HG03097 (cell line): ENCODE results near the gene CST4.
"Not testable (repeated sequence)": the region's sequence is repeated elsewhere in the genome, so short reads cannot be mapped to it uniquely, and the experiment has no call there.

ENCODE experiments used
- ATAC-seq: cut with Tn5 transposase; IDR thresholded peaks from one replicate; pipeline ENCODE4 v1.9.1; 2021; ENCODE audit not compliant: unreplicated experiment, low FRiP score

The CST4 gene

DNA sequence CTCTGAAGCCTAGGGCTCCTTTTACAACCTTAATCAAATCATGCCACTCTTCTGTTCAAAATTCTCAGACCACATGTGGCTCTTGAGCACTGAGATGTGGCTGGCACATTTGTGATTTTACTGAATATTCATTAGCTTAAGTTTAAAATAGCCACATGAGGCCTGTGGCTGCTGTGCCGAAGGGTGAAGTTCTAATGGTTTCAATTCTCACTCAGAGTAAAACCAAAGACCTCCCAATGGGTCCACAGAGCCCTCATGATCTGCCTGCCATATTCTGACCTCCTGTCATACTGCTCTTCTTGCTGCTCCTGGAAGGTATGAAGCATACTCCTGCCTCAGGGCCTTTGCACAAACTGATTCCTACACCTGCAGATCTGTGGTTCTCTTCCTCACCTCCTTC lies 43.3 kb downstream of the CST4 start:
- ATAC-seq: no peak

DNA sequence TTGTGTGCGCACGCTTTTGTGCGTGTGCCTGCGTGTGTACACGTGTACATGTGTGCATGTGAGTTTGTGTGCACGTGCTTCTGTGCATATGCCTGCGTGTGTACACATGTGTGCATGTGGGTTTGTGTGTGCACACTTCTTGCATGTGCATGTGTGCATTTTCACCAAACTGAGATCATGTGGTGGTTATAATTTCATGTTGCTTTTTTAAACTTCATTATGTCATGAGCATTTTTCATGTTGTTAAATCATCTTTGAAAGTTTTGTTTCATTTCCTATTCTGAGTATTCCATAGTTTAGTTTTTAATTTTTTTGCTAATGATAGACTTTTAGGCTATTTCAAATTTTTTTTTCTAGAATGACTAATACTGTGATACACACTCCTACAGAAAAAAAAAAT lies 44.7 kb downstream of the CST4 start:
- no peak for ATAC-seq

DNA sequence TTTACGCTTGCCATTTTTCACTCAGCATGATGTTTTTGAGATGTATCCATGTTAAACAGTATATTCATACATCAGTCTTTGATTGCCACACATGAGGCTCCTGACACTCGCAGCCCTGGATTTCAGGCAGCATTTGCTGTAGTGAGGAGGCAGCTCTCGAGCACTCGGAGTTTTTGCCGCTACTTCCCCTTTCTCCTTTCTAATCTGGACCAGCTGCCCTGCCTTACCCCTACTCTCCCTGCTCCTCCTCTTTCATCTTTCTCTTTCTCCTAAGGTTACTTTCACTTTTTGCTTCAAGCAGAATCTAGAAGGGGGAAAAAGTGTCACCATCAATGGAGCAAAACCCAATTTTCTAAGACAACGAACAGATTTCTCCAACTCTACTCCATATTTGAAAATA lies 45.2 kb downstream of the CST4 start:
- no peak for ATAC-seq

DNA sequence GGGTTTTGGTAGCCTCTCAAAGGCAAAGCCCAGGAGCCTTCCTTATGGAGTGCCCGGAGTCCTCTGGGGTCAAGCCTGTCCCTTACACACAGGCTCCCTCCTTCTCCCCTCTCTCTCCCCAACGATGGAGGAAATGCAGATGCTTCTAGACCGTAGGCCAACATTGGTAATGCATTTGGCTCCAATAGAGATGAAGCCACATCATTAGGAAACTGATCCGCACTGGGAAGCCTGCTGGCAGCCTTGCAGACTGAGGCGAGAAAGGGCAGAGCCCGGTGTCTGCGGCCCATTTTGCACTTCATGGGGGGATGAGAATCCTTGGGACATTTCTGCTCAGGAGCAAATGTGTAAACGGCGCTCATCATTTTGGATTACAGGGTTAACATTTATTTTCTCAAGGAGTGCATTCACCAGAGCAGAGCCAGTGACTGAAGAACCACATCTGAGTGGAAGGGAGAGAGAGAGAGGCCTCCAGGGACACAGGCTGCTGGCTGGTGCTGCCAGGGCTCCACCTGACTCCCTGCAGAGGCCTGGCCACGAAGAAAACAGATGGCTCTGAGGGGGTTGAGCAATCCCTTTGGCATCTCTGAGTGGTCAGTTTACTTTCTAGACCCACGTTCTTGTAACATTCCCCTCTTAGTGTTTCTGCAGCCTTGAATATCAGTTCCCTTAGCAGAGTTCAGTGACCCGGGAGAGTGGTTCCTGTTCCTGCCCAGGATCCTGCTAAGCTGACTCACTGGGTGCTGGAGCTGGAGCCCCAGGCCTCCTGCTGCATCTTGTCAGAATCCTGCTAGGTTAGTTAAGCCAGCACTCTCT lies 46.7 kb downstream of the CST4 start:
- ATAC-seq: no peak

DNA sequence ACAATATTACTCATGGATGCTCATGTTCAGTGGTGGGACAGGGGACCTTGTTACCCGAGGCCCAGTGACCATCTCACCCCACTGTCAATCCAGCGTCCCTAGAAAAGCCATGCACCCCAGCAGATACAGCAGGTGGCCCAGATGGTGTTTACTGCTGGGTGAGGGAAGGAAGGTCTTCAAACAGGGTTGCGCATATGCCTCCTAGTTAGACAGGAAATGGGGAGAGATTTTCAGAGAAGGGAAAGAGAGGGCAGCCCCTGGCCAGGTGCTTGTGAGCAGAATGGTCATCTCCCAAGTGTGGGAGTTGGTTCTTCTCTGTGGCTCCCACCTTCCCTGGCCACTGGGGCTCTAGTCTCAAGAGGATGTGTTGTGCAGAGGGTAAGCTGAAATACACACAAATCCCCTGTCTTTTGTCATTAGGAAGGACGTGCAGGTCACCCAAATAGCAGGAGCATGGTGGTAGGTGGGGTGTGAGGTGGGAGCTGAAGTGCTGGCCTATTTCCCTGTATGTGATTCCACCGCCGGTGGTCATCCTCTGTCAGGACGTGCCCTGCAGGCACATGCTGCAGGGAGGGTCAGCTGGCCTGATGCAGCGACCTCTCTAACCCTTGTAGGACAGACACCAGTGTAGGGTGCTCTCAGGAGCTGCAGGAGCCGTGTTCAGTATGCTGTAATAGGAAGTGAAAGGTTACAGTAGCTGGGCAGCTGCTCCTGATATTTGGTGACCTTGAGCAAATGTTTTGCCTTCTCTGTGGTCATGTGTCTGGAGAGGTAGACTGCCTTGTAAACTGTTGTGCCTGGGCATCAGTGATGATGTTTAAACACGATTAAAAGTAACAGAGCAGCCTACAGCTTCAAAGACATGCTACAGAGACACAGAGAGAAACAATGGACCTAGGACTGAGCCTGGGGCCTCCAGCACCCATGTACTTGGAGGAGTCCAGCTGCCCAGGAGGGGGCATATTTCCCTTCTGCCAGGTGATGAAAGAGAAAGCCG lies 47.9 kb downstream of the CST4 start:
- no peak for ATAC-seq

DNA sequence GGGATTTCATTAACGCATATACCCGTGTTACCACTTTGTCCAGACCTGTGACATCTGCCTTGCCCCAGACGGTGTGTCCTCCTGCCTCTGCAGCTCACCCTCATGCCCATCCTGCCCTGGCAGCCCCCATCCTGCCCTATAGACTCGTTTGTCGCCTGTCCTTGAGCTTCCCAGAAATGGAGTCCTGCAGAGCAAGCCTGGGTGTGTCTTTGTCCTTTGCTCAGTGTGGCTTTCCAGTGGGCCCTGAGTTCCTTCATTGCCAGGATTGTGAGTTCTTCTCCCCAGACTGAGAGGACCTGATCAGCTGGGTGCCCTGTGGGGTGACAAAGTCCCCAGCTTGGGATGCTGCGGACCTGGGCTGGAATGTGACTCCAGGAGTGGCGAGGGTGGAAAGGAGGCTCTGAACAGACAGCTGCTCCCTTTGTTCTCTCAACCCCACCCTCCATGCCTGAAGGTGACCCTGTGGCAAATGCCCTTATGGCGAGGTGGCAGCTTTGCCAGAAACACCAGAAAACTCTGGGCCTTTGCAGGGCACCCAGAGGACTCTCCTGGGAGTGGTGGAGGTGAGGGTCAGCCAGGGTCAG lies 48.7 kb downstream of the CST4 start:
- no peak for ATAC-seq

DNA sequence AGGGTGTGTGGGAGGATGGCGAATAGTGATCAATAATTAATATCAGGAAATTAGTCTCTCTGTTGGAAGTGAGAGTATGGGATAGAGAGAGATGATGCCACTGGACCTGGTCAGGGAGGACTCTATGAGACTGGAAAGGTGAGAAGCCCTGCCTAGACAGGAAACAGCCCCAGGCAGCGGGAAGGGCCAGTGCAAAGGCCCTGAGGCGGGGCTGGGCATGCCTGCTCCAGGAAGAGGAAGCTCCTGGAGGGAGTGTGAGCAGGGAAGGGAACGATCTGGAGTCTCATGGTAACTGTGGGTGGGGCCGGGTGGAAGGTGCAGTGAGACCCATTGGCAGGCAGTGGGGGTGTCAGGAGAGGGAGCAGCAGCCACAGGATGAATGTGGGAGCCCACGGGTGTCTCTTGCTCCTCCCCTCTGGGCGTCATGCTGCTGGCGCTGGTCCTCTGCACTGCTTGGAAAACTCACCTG lies 49.3 kb downstream of the CST4 start:
- ATAC-seq: no peak

DNA sequence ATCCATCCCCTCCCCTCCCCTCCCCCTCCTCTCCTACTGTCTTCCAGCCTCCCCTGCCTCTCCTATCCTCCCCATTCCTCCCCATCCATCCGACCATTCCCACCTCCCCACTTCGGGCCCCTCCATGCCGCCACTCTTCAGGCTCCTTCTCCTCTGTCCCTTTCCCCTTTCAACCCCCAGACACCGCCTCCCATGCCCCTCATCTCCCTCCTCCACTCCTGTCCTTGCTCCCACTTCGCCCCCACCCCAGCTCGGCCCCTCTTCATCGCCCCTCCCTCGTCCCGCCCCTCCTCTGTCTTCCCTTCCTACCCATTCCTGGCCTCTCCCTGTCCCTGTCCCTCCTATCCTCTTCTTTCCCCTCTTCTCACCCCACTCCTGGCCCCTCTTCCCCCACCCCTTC lies 50.5 kb downstream of the CST4 start:
- ATAC-seq: no peak

DNA sequence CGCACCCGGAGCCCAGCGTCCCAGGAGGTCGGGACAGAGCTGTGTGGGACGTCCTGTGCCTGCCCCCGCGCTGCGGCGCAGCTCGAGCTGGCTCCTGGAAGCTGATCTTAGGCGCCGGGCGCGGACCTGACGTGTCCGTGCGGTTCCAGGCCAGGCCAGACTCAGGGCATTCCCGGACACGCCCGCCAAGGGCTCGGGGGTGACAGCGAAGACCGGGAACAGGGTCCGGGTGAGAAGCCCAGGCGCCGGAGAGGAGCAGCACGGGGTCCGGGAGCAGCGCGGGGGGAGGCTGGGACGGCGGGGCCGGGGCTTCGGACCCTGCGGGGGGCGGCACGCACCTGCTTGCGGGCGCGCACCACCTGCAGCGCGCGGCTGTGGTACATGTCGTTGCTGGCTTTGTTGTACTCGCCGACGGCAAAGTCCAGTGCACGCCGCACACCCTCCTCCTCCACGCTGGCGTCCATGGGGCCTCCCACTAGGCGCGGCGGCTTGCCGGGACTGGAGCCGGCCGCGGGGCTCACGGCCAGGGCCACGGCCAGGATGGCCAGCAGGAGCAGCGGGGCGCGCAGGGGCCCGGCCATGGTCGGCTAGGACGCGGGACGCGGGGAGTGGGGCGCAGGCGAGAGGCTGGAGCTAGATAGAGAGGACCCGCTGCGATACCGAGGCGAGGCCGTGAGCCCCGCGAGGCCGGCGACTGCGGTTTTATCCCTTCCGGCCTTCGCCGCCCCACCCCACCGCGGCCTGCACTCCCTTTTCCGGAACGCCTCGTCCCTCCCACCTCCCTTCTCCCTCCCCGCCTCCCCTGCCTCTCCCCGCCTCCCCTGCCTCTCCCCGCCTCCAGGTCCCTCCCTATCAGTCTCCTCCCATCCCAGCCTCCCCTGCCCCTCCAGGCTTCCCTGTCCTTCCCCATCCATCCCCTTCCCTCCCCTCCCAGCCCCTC lies 51.3 kb downstream of the CST4 start, which contains the start of gene CST3:
Gene CST3 (minus strand): TSS at position 674 of the 940 bp plus-strand sequence. CDS start 93 bp downstream, at position 581.
- peak; percentile 53 for ATAC-seq

DNA sequence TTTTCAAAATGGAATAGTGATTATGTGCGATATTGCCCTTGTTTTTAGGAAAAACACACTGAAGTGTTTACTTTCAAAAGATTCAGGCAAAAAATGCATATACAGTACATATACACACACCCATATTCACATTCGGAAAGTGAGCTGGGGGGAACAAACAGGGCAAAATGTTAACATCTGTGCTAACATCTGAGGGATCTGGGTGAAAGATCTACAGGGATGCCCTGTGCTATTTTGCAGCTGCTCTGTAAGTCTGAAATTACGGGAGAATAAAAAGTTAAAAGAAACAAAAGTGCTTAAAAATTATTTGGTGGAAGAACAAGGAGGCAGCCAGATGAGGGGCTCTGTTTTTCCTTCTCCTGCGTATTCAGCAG lies 51.9 kb downstream of the CST4 start:
- ATAC-seq: no peak

DNA sequence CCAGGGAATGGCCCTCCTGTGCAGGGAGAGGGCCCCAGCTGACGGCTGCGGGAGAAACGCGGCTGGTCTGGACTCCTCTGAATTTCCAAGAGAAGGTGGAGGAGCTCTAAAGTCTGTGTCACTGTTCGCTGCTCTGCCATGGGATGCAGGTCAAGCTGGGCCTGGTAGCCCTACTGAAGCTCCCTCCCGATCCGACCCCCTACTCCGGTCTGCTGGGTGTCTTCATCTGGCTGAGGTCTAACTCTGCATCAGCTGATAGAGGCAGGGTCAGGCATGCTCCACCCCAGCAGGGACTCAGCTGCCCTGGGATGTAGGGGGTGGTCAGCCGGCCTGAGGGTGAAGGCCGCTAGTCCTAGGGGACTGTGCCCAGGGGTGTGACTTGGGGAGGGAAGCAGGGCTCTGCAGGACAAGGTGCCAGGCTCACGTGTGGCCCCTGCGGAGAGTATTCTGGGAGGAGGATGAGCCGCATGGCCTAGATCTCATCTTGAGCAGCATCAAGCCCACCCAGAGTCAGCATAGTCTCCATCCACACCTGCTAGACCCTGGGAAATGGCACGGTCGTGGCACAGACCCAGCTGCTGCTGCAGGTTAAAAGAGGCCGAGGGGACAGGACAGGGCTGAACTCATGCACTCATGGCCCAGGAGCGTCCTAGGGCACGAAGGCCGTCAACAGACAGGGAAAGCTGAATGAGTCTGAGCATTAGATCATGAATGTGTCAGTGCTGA lies 52.5 kb downstream of the CST4 start:
- ATAC-seq: no peak

DNA sequence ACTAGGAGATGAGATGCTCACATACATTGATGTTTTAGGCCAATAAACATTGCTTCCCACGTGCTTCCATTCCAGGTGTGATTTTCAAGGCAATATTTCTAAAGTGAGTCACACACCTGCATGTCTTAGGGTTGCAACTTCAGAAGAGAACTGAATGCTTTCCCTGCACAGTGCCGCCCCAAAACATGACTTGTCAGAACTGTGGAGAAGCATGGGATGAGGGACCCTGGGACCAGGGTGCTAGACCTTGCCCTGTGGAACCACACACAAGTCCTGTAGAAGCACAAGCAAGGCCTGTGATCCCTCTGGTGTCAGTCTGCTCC lies 53.1 kb downstream of the CST4 start:
- ATAC-seq: not testable (repeated sequence)
